AML-193 (cell line): ENCODE data around the gene NTN1.

Experiments
- DNase-seq, 2 experiments: peaks; one replicate each; lab custom pipeline; 2025; lab: John Stamatoyannopoulos, UW

NTN1 gene

GRCh38 chr17:9232591-9233270 lies 211.4 kb downstream of the NTN1 start:
- no peak for DNase-seq

DNA sequence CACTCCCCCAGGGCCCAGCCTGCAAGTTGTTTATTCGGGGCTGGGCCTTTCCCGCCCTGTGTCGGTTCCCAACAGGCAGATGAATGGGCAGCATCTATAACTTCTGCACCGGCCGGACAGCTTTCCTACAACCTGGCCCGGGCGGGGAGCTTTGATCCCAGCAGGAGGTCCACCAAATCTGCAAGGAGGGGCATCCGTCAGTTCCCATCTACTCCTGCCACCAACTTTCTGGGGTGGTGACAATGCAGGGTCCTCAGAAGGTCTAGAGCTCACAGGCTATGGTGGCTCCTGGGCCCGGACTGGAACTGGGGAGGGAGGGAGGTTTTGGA lies 211.9 kb downstream of the NTN1 start:
- no peak for DNase-seq

DNA sequence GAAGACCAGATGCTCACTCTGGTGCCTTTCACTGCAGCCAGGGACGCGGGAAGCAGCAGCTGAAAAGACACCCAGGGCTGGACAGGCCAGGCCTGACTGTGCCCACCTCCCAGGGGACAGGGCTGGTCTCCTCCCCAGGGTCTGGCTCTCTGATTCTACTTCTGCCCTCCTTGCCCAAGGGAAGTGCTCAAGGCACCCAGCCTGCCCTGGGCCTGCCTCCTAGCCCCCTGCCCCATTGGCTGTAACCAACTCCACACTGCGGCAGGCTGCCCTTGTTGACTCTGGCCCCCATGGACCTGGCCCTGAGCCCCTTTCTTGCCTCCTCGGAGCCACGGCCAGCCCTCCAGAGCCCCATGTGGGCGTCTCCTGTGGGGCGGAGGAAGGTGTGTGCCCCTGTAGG lies 212.5 kb downstream of the NTN1 start:
- DNase-seq: no peak

- DNase-seq: no peak
Observed at GRCh38 chr17:9234389-9234945, 213.2 kb downstream of the NTN1 start.

DNA sequence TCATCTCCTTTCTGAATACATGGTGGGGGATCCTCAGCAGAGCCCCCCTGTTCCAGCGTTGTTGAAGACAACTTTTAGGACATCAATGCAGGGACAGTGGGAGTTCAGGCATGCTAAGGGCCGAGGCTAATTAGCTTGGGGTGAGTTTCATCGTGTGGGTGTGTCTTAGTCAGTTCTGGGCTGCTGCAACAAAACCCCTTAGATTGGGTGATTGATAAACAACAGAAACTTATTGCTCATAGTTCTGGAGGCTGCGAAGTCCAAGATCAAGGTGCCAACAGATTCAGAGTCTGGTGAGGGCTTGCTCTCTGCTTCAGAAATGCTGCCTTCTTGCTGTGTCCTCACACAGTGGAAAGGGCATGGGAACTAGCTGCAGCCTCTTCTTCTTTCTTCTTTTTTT lies 214.0 kb downstream of the NTN1 start:
- no peak for DNase-seq

DNA sequence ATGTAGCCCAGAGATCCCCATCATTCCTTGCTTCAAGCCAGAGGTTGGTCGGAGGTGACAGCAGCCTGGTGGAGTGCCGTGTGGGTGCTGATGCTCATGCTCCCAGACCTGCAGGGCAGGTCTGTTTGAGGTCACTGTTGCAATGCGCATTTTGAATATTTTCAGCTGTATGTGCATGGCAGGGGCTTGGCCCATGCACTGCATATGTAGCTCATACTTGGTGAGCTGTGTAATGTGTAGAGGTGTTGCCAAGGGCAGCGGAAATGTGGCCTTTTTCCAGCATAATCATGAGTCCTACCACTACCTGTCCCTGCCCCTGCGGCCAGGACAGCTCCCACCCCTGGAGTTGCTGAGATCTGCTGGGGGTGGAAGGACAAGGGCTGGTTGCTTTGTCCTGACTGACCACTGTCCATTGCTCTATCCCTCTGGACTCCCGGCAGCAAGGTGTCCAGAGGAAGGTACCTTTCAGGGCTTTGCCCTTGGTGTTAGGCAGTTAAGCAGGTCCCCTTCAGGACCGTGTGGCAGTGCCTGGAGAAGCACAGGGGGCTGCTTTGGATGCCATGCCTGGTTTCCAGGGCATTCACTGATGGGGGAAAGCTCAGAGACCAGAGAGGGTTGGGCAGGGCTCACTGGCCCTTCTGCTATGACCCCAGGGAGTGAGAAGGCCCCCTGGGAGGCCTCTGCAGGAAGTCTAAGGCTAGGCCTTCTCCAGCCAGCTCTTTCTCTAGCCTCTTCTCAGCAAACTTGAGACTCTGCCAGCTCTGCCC lies 215.2 kb downstream of the NTN1 start:
- no peak for DNase-seq

DNA sequence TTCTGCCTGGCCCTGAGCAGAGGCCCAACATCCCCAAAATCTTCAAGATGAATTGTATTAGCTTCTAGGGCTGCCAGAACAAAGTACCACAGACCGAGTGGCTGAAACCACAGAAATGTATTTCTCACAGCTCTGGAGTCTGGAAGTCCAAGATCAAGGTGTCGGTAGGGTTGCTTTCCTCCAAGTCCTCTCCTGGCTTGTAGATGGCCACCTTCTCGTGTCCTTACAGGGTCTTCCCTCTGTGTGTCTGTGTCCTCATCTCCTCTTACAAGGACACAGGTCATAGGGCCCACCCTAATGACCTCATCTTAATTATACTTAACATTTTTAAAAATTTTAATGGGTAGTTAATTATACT lies 215.7 kb downstream of the NTN1 start:
- no peak for DNase-seq

GRCh38 chr17:9237661-9238301 lies 216.5 kb downstream of the NTN1 start:
- DNase-seq: no peak

DNA sequence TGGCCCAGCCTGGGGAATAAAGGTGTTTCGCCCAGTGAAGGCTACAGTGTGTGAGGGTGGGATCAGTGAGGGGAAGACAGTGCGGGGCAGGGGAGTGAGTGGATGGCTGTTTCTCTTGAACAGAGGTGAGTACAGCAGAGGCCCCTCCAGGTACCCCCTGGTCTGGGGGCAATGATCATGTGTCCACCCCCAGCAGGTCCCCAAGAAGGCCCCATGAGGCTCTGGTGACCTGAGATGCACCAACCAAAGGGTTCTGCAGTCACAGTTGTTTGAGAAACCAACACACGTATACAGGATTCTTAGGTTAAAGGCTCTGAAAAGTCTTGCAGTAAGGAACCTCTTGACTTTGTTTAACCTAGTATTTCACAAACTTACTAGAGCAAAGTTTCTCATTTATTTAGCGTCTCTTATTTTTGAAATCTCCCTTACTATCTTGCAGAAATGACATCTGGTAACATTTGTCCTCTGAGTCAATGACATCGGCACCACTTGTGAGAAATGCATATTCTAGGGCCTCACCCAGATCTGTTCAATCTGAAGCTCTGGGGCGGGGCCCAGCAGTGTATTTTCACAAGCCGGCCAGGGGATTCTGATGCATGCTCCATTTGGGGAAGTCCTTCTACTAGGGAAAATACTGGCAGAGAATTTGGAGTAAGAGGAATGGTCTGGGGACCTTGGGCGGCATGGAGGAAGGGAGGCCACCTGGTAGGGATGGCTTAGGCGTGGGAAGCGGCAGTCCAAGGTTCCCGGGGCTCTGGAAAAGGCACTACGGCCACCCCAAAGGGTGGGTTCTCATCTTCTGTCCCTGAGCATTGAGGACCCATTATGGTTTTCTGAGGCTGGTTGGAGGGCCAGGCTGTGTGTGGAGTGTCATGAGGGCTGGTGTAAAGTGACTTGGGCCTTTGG lies 217.3 kb downstream of the NTN1 start:
- no peak for DNase-seq

DNA sequence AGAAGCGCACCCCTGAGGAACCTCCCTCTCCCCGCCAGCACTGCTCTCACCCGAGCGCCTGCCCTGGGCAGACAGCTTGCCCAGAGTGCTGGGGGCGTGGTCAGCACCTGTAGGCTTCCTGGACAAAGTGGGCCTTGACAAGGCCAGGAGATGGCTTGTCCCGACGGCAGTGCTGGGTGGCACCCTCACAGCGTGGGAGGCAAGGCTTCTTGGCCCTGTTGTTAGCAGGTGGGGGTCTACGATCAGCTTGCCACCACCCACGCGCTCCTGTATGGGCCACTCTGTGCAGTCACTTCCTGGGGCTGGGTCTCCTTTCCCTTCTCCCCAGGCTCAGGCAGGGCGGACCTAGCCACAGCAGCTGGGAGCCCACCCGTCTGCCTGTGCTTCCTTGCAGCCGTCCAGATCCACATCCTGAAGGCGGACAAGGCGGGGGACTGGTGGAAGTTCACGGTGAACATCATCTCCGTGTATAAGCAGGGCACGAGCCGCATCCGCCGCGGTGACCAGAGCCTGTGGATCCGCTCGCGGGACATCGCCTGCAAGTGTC lies 218.0 kb downstream of the NTN1 start:
- no peak for DNase-seq

- DNase-seq: peak; percentile 6 to 46
Observed at GRCh38 chr17:9239793-9240658, 218.7 kb downstream of the NTN1 start.

- DNase-seq: no peak
Observed at GRCh38 chr17:9240659-9241370, 219.5 kb downstream of the NTN1 start.

DNA sequence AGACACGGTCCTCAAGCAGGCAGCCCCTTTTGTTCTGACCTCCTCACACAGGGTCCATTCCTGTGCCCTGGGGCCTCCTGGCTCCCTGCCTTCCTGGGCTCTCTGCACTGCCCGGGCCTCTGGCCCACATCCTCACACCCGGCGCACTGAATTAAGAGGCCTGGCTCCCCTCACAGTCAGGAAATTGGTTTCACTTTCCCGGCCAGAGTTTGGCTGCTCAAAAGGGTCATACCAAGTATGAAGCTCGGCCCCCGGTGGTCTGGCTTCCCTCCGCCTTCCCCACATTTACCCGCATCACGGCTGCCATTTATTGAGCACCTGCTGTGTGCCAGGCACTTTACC lies 220.0 kb downstream of the NTN1 start:
- DNase-seq: no peak

- DNase-seq: no peak
Observed at GRCh38 chr17:9241774-9242496, 220.6 kb downstream of the NTN1 start.

GRCh38 chr17:9242497-9242881 lies 221.2 kb downstream of the NTN1 start:
- no peak for DNase-seq

GRCh38 chr17:9242983-9243382 lies 221.7 kb downstream of the NTN1 start:
- DNase-seq: no peak

GRCh38 chr17:9244066-9245052 lies 223.0 kb downstream of the NTN1 start:
- no peak for DNase-seq

DNA sequence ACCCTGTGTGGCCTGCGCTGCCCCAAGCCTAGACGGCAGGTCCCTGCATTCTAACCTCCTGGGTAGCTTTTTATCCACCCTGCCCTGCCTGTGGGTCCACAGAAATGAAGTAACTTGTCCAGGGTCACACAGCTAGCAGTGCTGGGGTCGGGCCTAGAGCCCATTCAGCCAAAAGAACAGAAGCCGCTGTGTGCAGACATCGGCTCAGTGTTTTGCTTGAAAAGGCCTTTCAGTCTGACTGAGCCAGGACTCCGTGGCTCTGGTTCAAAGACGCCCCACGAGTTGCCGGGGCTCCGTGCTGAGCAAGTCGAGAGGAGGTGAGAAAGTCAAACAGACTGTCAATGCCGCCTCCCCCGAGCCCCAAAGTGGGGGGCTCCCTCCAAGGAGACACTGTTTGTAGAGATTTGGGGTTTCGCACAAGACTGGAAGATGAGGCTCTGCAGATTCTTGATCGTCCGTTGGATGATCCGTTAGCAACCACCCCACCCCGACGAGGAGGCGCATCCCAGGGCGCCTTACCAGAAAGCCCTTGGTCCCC lies 226.2 kb downstream of the NTN1 start:
- no peak for DNase-seq
